HepG2 (cell line): Measurements from ENCODE around the gene DSG4. TPM values are rescaled to one million over a fixed set of nuclear protein-coding genes. Genes with fewer than 3 reads are reported as not detected.

Experiments used
- ATAC-seq: fragments of 200-7000 bp; cut with Tn5 transposase; 3 replicates; pipeline ENCODE4 v1.9.1; 2020; ENCODE audit warnings: mild to moderate bottlenecking, moderate library complexity
- BruUV-seq: library from RNA; stranded (reverse); fragments of 400-500 nt; replicated peaks from 2 replicates; lab custom pipeline; 2021; lab: Mats Ljungman, UMichigan
- CTCF ChIA-PET: fragments of 300-600 bp; formaldehyde crosslinking; extraction: SDS; loops from one replicate; lab custom pipeline; 2021; ENCODE audit warnings: low total read pairs, inconsistent platforms, low intra/inter-chr PET ratio; lab: Yijun Ruan, JAX
- POLR2A ChIA-PET: fragments of 350-600 bp; sonication (Branson Sonifier 250); formaldehyde crosslinking; loops from one replicate; lab custom pipeline; 2020; ENCODE audit warnings: antibody characterized with exemption, inconsistent platforms; lab: Yijun Ruan, JAX
- DNase-seq: peaks from one replicate; pipeline ENCODE4 v3.0.0-alpha.2; 2015; ENCODE audit warnings: low spot score
- FAIRE-seq: peaks from 3 replicates; lab custom pipeline; 2011; peaks lifted over from hg19 to GRCh38; lab: Jason Lieb, UNC
- H2AFZ ChIP-seq: one replicate; pipeline ENCODE4 v1.6.1; 2011; ENCODE audit warnings: low read length, inconsistent platforms
- H3K27ac ChIP-seq: fragments of 300-600 bp; 3 replicates; pipeline ENCODE4 v1.8.0; 2011; ENCODE audit warnings: mixed run types, mild to moderate bottlenecking, mixed read lengths, low read length, inconsistent platforms; ENCODE audit not compliant: insufficient read depth; ENCODE audit errors: extremely low read length
- H3K27me3 ChIP-seq, 2 experiments: fragments of 200-600 bp in 1 of 2; 2 replicates in 1 of 2; 3 replicates in 1 of 2; pipeline versions ENCODE4 v1.6.0 to v1.8.0; 2011; ENCODE audit warnings: low read length in 2 of 2, mild to moderate bottlenecking in 2 of 2, moderate library complexity in 2 of 2, inconsistent platforms in 1 of 2; ENCODE audit not compliant: insufficient read depth in 2 of 2, control insufficient read depth in 1 of 2
- H3K36me3 ChIP-seq, 2 experiments: fragments of 200-600 bp in 1 of 2; replicated peaks in 1 of 2; 2 replicates in 1 of 2; 3 replicates in 1 of 2; pipeline versions ENCODE4 v1.5.1 to v1.8.0; 2011; ENCODE audit warnings: low read length in 2 of 2, inconsistent platforms in 1 of 2; ENCODE audit not compliant: insufficient read depth in 2 of 2, control insufficient read depth in 1 of 2
- H3K4me1 ChIP-seq: 2 replicates; pipeline ENCODE4 v1.5.1; 2012; ENCODE audit warnings: low read length, inconsistent platforms; ENCODE audit not compliant: insufficient read depth
- H3K4me2 ChIP-seq: 2 replicates; pipeline ENCODE4 v1.6.0; 2011; ENCODE audit warnings: low read depth, low read length, inconsistent platforms
- H3K4me3 ChIP-seq, 3 experiments: fragments of 200-600 bp in 1 of 3; sonication (generic), shearing (Covaris generic) in 1 of 3; replicated peaks in 1 of 3; 2 replicates each; pipeline ENCODE4 v1.5.1; 2011 to 2016; ENCODE audit warnings: low read length in 3 of 3, inconsistent platforms in 2 of 3, low read depth in 2 of 3, mild to moderate bottlenecking in 2 of 3, control low read depth in 1 of 3, mixed read lengths in 1 of 3; ENCODE audit not compliant: insufficient read depth in 1 of 3
- H3K79me2 ChIP-seq: one replicate; pipeline ENCODE4 v1.6.1; 2011; ENCODE audit warnings: low read length, inconsistent platforms; ENCODE audit not compliant: insufficient read depth
- H3K9ac ChIP-seq: 2 replicates; pipeline ENCODE4 v1.6.0; 2011; ENCODE audit warnings: mild to moderate bottlenecking, low read depth, low read length, inconsistent platforms; ENCODE audit not compliant: insufficient read depth
- H3K9me3 ChIP-seq: 2 replicates; pipeline ENCODE4 v1.5.1; 2012; ENCODE audit warnings: mild to moderate bottlenecking, low read length
- H4K20me1 ChIP-seq: 2 replicates; pipeline ENCODE4 v1.6.0; 2011; ENCODE audit warnings: inconsistent platforms, mild to moderate bottlenecking, low read length, moderate library complexity; ENCODE audit not compliant: insufficient read depth
- CAMTA2 ChIP-seq: sonication (generic); formaldehyde crosslinking; IDR thresholded peaks from 2 replicates; pipeline ENCODE4 v1.4.0; 2020; ENCODE audit warnings: mild to moderate bottlenecking, missing genetic modification reagents, borderline replicate concordance
- CHCHD3 ChIP-seq: sonication (generic); formaldehyde crosslinking; IDR thresholded peaks from 2 replicates; pipeline ENCODE4 v1.8.0; 2022; ENCODE audit warnings: mild to moderate bottlenecking, missing genetic modification reagents, moderate library complexity
- CHD4 ChIP-seq: fragments of 200-600 bp; sonication (generic); IDR thresholded peaks from 2 replicates; pipeline ENCODE4 v1.7.0; 2017; ENCODE audit warnings: mild to moderate bottlenecking, low read length, borderline replicate concordance
- HDAC2 ChIP-seq: sonication (generic); formaldehyde crosslinking; IDR thresholded peaks from 2 replicates; pipeline ENCODE4 v1.4.0; 2020; ENCODE audit warnings: missing genetic modification reagents
- HDAC6 ChIP-seq: fragments of 200-600 bp; sonication (generic); IDR thresholded peaks from 2 replicates; pipeline ENCODE4 v1.7.0; 2017; ENCODE audit warnings: mild to moderate bottlenecking, antibody characterized with exemption, low read length, low read depth
- JDP2 ChIP-seq: sonication (generic); formaldehyde crosslinking; IDR thresholded peaks from 2 replicates; pipeline ENCODE4 v1.8.1; 2022; ENCODE audit warnings: missing genetic modification reagents, borderline replicate concordance
- NFYB ChIP-seq: sonication (generic); formaldehyde crosslinking; IDR thresholded peaks from 2 replicates; pipeline ENCODE4 v1.4.0; 2020; ENCODE audit warnings: missing genetic modification reagents
- SOX5 ChIP-seq: IDR thresholded peaks from 2 replicates; pipeline ENCODE4 v1.6.1; 2016; ENCODE audit warnings: borderline replicate concordance
- ZBTB21 ChIP-seq: sonication (generic); formaldehyde crosslinking; IDR thresholded peaks from 2 replicates; pipeline ENCODE4 v1.4.0; 2020; ENCODE audit warnings: missing genetic modification reagents
- WGBS: methylation state at CpG from one replicate; pipeline ENCODE4 v1.1.6; 2017; ENCODE audit warnings: low lambda C conversion rate; 5-methylcytosine and 5-hydroxymethylcytosine counted together
- in situ Hi-C: cut with HindIII; loops from 2 replicates; pipeline ENCODE4 v1.10.0; 2017; ENCODE audit warnings: low pct_unique_long_range_greater_than_20kb; ENCODE audit not compliant: extremely low pct_ligation_motif_present
- intact Hi-C: fragments of 100-400 bp; cut with micrococcal nuclease; formaldehyde crosslinking; loops from one replicate; pipeline ENCODE4 v1.10.0; 2022; ENCODE audit not compliant: unreplicated experiment
- polyA plus RNA-seq, 8 experiments: library from polyadenylated mRNA; depleted of rRNA in 3 of 8; stranded (reverse) in 7 of 8; unstranded in 1 of 8; fragments of >200 nt; fragmentation: Illumina TruSeq in 4 of 8; extraction: Trizol in 4 of 8; gene quantifications; 2 replicates each; pipeline versions ENCODE4 v1.2.1 to v1.2.3, GENCODE V29; 2011 to 2016; ENCODE audit warnings: low read depth in 4 of 8, missing spikeins in 1 of 8, mixed read lengths in 1 of 8; ENCODE audit not compliant: insufficient read depth in 1 of 8
- total RNA-seq, 5 experiments: library from RNA; depleted of rRNA; stranded (reverse); fragments of >200 nt; fragmentation: Illumina TruSeq; extraction: Trizol; gene quantifications; 2 replicates each; pipeline ENCODE4 v1.2.3, GENCODE V29; 2016; ENCODE audit warnings: low read depth in 1 of 5
- TF ChIP-seq, protein P1 (sequence below): sonication (generic); formaldehyde crosslinking; IDR thresholded peaks from 2 replicates; pipeline ENCODE4 v1.5.0; 2020; ENCODE audit warnings: missing genetic modification reagents
- TF ChIP-seq, protein P2 (sequence below): sonication (generic); formaldehyde crosslinking; IDR thresholded peaks from 2 replicates; pipeline ENCODE4 v1.8.0; 2022; ENCODE audit warnings: mild to moderate bottlenecking, missing genetic modification reagents
- TF ChIP-seq, protein P3 (sequence below): sonication (generic); formaldehyde crosslinking; IDR thresholded peaks from 2 replicates; pipeline ENCODE4 v1.9.0; 2021; ENCODE audit warnings: missing genetic modification reagents, mild to moderate bottlenecking, borderline replicate concordance
- TF ChIP-seq, protein P4 (sequence below): sonication (generic); formaldehyde crosslinking; IDR thresholded peaks from 2 replicates; pipeline ENCODE4 v1.5.0; 2020; ENCODE audit warnings: mild to moderate bottlenecking, missing genetic modification reagents, moderate library complexity
- TF ChIP-seq, protein P5 (sequence below): sonication (generic); formaldehyde crosslinking; conservative IDR thresholded peaks from 2 replicates; pipeline ENCODE4 v1.8.0; 2022; ENCODE audit warnings: mild to moderate bottlenecking, moderate library complexity, missing genetic modification reagents
- TF ChIP-seq, protein P6 (sequence below): sonication (generic); formaldehyde crosslinking; IDR thresholded peaks from 2 replicates; pipeline ENCODE4 v1.4.0; 2020; ENCODE audit warnings: mild to moderate bottlenecking, missing genetic modification reagents

The DSG4 gene
- total and polyA plus RNA-seq, 2 of the 13 experiments (the other 11 are each of a cell fraction or from before 2014, with no cell fraction given) = 0.07 TPM; not detected in 1

DNA sequence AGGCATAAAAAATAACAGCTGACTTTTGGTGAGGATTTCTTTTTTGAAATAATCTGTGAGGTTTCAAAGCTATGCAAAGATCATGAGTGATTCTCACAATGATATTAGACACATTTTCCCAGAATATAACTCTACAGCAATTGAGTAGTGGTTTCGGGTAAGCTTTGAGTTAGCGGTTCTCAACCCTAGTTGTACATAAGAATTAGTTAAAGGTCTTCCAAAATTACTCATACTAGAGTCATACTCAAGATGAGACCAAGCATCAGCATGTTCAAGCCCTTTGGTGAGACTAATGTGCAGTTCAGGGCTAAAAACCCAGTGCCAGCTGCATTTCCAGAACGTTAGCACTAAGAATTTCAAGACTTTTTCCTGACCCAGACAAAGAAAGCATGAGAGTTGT lies 31.1 kb downstream of the DSG4 start:
- no peaks in the 10 kb centered on the region for H3K79me2 ChIP-seq
- H4K20me1 ChIP-seq = no peaks in the 10 kb centered on the region
- POLR2A ChIA-PET = no interaction called here
- H3K4me2 ChIP-seq = no peak overlapping the region
- no peak overlapping the region for H3K9ac ChIP-seq
- in situ Hi-C loops = no loop called here
- BruUV-seq = no TSS peak
- ATAC-seq (no peak), DNase-seq (no peak), FAIRE-seq (no peak)
- H2AFZ ChIP-seq = no peak overlapping the region
- intact Hi-C loops = no loop called here
- H3K27ac ChIP-seq = no peak overlapping the region
- CTCF ChIA-PET = no interaction called here
- no peaks in the 10 kb centered on the region for H3K27me3 ChIP-seq
- H3K36me3 ChIP-seq = no peaks in the 10 kb centered on the region
- H3K9me3 ChIP-seq = no peaks in the 10 kb centered on the region
- peaks cover 17% of the 10 kb centered on the region for H3K4me1 ChIP-seq
- H3K4me3 ChIP-seq = no peak overlapping the region
- 80% methylated on average over 3 of the region's 3 CpGs for WGBS
- TF ChIP-seq CHCHD3 (CRISPR knock-in tag) = no peak
- TF ChIP-seq, protein P1, sequence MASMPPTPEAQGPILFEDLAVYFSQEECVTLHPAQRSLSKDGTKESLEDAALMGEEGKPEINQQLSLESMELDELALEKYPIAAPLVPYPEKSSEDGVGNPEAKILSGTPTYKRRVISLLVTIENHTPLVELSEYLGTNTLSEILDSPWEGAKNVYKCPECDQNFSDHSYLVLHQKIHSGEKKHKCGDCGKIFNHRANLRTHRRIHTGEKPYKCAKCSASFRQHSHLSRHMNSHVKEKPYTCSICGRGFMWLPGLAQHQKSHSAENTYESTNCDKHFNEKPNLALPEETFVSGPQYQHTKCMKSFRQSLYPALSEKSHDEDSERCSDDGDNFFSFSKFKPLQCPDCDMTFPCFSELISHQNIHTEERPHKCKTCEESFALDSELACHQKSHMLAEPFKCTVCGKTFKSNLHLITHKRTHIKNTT (CRISPR knock-in tag) = no peak
- TF ChIP-seq, protein P2, sequence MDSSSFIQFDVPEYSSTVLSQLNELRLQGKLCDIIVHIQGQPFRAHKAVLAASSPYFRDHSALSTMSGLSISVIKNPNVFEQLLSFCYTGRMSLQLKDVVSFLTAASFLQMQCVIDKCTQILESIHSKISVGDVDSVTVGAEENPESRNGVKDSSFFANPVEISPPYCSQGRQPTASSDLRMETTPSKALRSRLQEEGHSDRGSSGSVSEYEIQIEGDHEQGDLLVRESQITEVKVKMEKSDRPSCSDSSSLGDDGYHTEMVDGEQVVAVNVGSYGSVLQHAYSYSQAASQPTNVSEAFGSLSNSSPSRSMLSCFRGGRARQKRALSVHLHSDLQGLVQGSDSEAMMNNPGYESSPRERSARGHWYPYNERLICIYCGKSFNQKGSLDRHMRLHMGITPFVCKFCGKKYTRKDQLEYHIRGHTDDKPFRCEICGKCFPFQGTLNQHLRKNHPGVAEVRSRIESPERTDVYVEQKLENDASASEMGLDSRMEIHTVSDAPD = no peak
- TF ChIP-seq NFYB (CRISPR knock-in tag) = no peak
- TF ChIP-seq, protein P3, sequence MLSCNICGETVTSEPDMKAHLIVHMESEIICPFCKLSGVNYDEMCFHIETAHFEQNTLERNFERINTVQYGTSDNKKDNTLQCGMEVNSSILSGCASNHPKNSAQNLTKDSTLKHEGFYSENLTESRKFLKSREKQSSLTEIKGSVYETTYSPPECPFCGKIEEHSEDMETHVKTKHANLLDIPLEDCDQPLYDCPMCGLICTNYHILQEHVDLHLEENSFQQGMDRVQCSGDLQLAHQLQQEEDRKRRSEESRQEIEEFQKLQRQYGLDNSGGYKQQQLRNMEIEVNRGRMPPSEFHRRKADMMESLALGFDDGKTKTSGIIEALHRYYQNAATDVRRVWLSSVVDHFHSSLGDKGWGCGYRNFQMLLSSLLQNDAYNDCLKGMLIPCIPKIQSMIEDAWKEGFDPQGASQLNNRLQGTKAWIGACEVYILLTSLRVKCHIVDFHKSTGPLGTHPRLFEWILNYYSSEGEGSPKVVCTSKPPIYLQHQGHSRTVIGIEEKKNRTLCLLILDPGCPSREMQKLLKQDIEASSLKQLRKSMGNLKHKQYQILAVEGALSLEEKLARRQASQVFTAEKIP (CRISPR knock-in tag) = no peak
- TF ChIP-seq HDAC6 = no peak
- TF ChIP-seq, protein P4, sequence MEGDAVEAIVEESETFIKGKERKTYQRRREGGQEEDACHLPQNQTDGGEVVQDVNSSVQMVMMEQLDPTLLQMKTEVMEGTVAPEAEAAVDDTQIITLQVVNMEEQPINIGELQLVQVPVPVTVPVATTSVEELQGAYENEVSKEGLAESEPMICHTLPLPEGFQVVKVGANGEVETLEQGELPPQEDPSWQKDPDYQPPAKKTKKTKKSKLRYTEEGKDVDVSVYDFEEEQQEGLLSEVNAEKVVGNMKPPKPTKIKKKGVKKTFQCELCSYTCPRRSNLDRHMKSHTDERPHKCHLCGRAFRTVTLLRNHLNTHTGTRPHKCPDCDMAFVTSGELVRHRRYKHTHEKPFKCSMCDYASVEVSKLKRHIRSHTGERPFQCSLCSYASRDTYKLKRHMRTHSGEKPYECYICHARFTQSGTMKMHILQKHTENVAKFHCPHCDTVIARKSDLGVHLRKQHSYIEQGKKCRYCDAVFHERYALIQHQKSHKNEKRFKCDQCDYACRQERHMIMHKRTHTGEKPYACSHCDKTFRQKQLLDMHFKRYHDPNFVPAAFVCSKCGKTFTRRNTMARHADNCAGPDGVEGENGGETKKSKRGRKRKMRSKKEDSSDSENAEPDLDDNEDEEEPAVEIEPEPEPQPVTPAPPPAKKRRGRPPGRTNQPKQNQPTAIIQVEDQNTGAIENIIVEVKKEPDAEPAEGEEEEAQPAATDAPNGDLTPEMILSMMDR (CRISPR knock-in tag) = no peak
- TF ChIP-seq JDP2 (CRISPR knock-in tag) = no peak
- no peak for TF ChIP-seq HDAC2
- no peak for TF ChIP-seq CAMTA2 (CRISPR knock-in tag)
- TF ChIP-seq ZBTB21 (CRISPR knock-in tag) = no peak
- TF ChIP-seq SOX5 = no peak
- TF ChIP-seq, protein P5, sequence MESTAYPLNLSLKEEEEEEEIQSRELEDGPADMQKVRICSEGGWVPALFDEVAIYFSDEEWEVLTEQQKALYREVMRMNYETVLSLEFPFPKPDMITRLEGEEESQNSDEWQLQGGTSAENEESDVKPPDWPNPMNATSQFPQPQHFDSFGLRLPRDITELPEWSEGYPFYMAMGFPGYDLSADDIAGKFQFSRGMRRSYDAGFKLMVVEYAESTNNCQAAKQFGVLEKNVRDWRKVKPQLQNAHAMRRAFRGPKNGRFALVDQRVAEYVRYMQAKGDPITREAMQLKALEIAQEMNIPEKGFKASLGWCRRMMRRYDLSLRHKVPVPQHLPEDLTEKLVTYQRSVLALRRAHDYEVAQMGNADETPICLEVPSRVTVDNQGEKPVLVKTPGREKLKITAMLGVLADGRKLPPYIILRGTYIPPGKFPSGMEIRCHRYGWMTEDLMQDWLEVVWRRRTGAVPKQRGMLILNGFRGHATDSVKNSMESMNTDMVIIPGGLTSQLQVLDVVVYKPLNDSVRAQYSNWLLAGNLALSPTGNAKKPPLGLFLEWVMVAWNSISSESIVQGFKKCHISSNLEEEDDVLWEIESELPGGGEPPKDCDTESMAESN (CRISPR knock-in tag) = no peak
- no peak for TF ChIP-seq CHD4
- TF ChIP-seq, protein P6, sequence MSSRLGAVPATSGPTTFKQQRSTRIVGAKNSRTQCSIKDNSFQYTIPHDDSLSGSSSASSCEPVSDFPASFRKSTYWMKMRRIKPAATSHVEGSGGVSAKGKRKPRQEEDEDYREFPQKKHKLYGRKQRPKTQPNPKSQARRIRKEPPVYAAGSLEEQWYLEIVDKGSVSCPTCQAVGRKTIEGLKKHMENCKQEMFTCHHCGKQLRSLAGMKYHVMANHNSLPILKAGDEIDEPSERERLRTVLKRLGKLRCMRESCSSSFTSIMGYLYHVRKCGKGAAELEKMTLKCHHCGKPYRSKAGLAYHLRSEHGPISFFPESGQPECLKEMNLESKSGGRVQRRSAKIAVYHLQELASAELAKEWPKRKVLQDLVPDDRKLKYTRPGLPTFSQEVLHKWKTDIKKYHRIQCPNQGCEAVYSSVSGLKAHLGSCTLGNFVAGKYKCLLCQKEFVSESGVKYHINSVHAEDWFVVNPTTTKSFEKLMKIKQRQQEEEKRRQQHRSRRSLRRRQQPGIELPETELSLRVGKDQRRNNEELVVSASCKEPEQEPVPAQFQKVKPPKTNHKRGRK = no peak
- TF ChIP-seq, all 625 proteins: peak for 0
